ENCODE measurements around the gene GRK1. TPM values are rescaled to one million over a fixed set of nuclear protein-coding genes. Genes with fewer than 3 reads are reported as not detected.

GRK1 gene
- total RNA-seq, 1 donor from 2014 or later = 0.07 TPM

DNA sequence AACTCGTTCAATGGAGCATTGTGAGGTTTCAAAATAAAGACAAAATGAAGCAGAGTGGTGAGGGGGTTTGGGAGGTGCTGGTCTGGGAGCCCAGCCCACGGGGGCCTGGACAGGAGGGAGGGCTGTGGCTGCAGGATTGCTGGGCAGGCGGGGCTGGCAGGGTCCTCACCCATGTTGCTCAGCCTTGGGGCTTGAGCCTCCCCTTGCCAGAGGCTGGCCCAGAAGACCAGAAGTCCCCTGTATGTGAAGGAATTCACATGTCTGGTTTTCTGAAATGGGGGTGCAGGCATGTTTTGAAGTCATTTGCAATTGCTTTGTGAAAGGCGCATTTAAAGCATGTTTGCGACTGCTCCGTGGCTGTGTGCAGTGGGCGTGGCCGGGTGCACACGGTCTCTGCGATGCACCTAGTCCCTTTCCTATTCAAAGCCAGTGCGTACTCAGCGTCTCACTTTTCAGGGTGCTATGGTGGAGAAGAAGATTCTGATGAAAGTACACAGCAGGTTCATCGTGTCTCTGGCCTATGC, 2.3 kb downstream of the GRK1 start:
- Mint-ChIP-seq H3K4me3 (ENCODE audit: unreplicated experiment) (no peak overlapping the region), H3K27ac (ENCODE audit: unreplicated experiment) (no peak overlapping the region), H3K27me3 (ENCODE audit: low read depth) (peaks cover 5% of the 10 kb centered on the region), H3K4me1 (ENCODE audit: low read depth) (no peaks in the 10 kb centered on the region), H3K9me3 (ENCODE audit: low read depth) (no peaks in the 10 kb centered on the region), H3K36me3 (ENCODE audit: low read depth) (no peaks in the 10 kb centered on the region)
- no peak for DNase-seq (ENCODE audit: low spot score)
- TF ChIP-seq, protein P1, sequence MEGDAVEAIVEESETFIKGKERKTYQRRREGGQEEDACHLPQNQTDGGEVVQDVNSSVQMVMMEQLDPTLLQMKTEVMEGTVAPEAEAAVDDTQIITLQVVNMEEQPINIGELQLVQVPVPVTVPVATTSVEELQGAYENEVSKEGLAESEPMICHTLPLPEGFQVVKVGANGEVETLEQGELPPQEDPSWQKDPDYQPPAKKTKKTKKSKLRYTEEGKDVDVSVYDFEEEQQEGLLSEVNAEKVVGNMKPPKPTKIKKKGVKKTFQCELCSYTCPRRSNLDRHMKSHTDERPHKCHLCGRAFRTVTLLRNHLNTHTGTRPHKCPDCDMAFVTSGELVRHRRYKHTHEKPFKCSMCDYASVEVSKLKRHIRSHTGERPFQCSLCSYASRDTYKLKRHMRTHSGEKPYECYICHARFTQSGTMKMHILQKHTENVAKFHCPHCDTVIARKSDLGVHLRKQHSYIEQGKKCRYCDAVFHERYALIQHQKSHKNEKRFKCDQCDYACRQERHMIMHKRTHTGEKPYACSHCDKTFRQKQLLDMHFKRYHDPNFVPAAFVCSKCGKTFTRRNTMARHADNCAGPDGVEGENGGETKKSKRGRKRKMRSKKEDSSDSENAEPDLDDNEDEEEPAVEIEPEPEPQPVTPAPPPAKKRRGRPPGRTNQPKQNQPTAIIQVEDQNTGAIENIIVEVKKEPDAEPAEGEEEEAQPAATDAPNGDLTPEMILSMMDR (IDR thresholded peaks at IDR 0.05) = no peak

DNA sequence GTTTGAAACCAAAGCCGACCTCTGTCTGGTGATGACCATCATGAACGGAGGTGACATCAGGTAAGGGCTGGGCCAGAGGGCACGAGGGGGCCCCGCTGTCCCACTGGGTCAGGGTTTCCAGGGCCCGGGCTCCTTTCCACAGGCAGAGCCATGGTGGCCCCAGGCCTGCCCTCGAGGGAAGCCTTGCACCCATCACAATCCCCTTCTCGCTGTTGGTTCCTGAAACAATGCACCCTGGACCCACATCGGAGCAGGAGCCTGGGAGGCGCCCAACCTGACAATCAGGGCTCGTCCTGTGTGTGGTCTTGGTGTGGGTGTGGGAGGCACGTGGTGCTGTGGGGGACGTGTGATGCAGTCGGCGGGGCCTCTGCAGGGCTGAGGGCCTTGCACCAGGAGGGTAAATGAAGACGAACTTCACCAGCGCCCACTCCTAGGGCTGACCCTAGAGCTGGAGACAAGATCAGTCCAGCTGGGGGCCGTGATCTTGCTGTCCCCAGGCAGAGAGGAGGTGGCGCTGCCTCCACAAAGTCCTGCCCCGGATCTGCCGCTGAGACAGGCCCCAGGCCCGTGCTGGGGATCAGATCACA, 2.8 kb downstream of the GRK1 start:
- DNase-seq (ENCODE audit: low spot score) = peak; percentile 85
- Mint-ChIP-seq H3K4me3 (ENCODE audit: unreplicated experiment) (no peak overlapping the region), H3K4me1 (ENCODE audit: low read depth) (no peaks in the 10 kb centered on the region), H3K9me3 (ENCODE audit: low read depth) (no peaks in the 10 kb centered on the region), H3K27ac (ENCODE audit: unreplicated experiment) (no peak overlapping the region), H3K27me3 (ENCODE audit: low read depth) (peaks cover 2% of the 10 kb centered on the region), H3K36me3 (ENCODE audit: low read depth) (no peaks in the 10 kb centered on the region)
- TF ChIP-seq, protein P1 (IDR thresholded peaks at IDR 0.05) = no peak

DNA sequence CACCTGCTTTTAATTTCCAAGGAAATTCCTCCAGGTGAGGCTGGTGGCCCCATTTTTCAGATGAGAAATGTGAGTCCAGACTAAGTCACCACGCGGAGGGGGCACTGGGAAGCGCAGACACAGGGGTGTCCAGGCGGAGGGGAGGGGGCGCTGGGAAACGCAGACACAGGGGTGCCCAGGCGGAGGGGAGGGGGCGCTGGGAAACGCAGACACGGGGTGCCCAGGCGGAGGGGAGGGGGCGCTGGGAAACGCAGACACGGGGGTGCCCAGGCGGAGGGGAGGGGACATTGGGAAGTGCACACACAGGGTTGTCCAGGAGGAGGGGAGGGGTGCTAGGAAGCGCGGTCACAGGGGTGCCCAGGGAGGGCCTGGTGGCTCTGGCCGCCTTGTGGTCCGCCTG, 3.5 kb downstream of the GRK1 start:
- Mint-ChIP-seq H3K36me3 (ENCODE audit: low read depth) (no peaks in the 10 kb centered on the region), H3K4me3 (ENCODE audit: unreplicated experiment) (no peak overlapping the region), H3K4me1 (ENCODE audit: low read depth) (no peaks in the 10 kb centered on the region), H3K27me3 (ENCODE audit: low read depth) (peaks cover 2% of the 10 kb centered on the region), H3K27ac (ENCODE audit: unreplicated experiment) (no peak overlapping the region), H3K9me3 (ENCODE audit: low read depth) (no peaks in the 10 kb centered on the region)
- TF ChIP-seq, protein P1 (IDR thresholded peaks at IDR 0.05) = no peak
- DNase-seq (ENCODE audit: low spot score) = no peak

DNA sequence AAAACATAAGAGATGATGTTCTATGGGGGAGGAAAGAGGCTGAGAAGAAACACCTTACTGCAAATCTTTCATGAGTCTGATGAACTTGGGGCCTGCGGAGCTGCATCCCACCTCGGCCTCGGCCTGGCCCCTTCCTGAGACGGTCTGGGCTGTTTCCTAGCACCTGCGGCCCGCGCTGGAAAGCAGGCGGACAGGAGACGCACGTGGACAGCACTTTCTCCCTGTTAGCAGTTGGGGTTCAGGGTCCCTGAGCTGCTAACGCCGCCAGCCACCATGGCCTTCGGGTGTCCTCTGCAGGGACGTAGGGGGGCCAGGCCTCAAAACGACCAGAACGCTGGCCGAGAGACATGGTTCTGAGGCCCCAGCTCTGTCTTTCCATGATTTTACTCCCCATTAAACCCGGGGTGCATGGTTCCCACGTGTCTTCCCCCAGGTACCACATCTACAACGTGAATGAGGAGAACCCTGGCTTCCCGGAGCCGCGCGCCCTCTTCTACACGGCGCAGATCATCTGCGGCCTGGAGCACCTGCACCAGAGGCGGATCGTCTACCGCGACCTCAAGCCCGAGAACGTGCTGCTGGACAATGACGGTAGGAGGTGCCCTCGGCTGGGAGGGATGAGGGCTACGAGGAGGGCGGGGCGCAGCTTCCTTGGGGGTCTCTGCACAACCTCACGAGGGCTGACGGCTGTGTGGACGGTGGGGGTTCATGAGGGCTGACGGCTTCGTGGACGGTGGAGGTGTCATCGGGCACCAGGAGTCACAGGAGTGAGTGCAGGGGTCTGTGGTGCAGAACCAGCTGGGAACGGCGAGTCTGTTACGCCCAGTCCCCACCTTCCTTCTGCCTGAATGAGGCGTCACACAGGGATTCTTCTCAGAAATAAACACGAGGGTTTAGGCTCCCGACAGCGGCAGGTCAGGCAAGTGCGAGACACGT, 4.3 kb downstream of the GRK1 start:
- no peak overlapping the region for H3K27ac Mint-ChIP-seq (ENCODE audit: unreplicated experiment)
- H3K36me3 Mint-ChIP-seq (ENCODE audit: low read depth) = no peaks in the 10 kb centered on the region
- H3K4me1 Mint-ChIP-seq (ENCODE audit: low read depth) = no peaks in the 10 kb centered on the region
- H3K27me3 Mint-ChIP-seq (ENCODE audit: low read depth) = peaks cover 2% of the 10 kb centered on the region
- H3K4me3 Mint-ChIP-seq (ENCODE audit: unreplicated experiment) = no peak overlapping the region
- TF ChIP-seq, protein P1 (IDR thresholded peaks at IDR 0.05) = no peak
- peak; percentile 87 for DNase-seq (ENCODE audit: low spot score)
- no peaks in the 10 kb centered on the region for H3K9me3 Mint-ChIP-seq (ENCODE audit: low read depth)

DNA sequence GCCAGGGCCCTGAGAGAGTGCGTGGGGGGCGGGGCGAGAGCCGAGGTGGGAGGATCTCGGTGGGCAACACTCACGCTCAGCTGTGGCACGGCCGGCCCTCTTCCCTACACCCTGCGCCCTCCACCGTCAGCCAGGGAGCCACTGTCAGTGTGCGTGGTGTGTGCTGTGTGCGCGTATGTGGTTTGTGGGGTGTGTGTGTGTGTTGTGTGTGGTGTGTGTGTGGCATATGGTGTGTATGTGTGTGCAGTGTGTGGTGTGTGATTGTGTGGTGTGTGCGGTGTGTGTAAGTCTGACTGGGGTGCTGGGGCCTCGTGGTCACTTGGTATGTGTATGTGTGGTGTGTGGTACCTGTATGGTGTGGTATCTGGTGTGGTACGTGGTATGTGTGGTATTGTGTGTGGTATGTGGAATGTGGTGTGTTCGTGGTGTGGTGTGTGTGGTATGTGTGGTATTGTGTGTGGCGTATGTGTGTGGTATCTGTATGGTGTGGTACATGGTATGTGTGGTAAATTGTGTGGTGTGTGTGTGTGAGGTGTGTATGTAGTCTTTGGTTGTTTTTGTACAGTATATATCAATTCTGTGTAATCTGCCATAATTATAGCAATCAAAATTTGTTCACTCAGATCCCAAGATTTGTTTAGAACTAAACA, 5.1 kb downstream of the GRK1 start:
- Mint-ChIP-seq H3K4me1 (ENCODE audit: low read depth) (no peaks in the 10 kb centered on the region), H3K27ac (ENCODE audit: unreplicated experiment) (no peak overlapping the region), H3K4me3 (ENCODE audit: unreplicated experiment) (no peak overlapping the region), H3K9me3 (ENCODE audit: low read depth) (no peaks in the 10 kb centered on the region), H3K27me3 (ENCODE audit: low read depth) (peaks cover 2% of the 10 kb centered on the region), H3K36me3 (ENCODE audit: low read depth) (no peaks in the 10 kb centered on the region)
- TF ChIP-seq, protein P1 (IDR thresholded peaks at IDR 0.05) = no peak
- peak; percentile 84 for DNase-seq (ENCODE audit: low spot score)
